GM18505 (cell line): ENCODE results near the gene THOC2.
"Not testable (repeated sequence)": the region's sequence is repeated elsewhere in the genome, so short reads cannot be mapped to it uniquely, and the experiment has no call there.

ENCODE experiments used
- ATAC-seq: cut with Tn5 transposase; IDR thresholded peaks from one replicate; pipeline ENCODE4 v1.9.1; 2021; ENCODE audit not compliant: unreplicated experiment
- POLR2A ChIP-seq: IDR thresholded peaks from 4 replicates; pipeline ENCODE4 v1.6.1; 2011; ENCODE audit warnings: borderline replicate concordance; ENCODE audit not compliant: insufficient read depth, insufficient read length; ENCODE audit errors: extremely low read depth

Gene THOC2

GRCh38 chrX:123720486-123720885, 12.4 kb downstream of the THOC2 start:
- TF ChIP-seq POLR2A: no peak
- no peak for ATAC-seq

GRCh38 chrX:123713841-123714240, 19.0 kb downstream of the THOC2 start:
- ATAC-seq: no peak
- TF ChIP-seq POLR2A: no peak

DNA sequence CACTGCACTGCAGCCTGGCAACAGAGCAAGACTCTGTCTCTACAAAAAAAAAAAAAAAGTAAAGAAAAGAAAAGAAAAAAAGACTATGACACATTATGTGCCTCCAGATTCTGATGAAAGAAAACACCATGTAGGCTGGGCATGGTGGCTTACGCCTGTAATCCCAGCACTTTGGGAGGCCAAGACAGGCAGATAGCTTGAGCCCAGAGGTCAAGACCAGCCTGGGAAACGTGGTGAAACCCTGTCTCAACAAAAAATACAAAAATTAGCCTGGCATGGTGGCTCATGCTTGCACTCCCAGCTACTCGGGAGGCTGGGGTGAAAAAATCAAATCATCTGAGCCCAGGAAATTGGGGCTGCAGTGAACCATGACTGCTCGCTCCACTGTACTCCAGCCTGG, 19.4 kb downstream of the THOC2 start:
- TF ChIP-seq POLR2A: no peak
- ATAC-seq: no peak

DNA sequence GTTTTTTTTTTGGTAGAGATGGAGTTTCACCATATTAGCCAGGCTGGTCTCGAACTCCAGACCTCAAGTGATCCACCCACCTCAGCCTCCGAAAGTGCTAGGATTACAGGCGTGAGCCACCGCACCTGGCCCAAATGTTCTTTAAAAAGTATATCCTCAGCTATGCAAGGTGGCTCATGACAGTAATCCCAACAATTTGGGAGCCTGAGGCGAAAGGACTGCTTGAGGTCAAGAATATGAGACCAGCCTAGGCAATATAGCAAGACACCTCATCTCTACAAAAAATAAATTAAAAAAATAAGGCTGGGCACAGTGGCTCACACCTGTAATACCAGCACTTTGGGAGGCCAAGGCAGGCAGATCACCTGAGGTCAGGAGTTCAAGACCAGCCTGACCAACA, 21.7 kb downstream of the THOC2 start:
- not testable (repeated sequence) for ATAC-seq

GRCh38 chrX:123704781-123705180, 28.1 kb downstream of the THOC2 start:
- no peak for TF ChIP-seq POLR2A
- ATAC-seq: no peak

GRCh38 chrX:123698979-123699520, 33.8 kb downstream of the THOC2 start:
- no peak for TF ChIP-seq POLR2A
- no peak for ATAC-seq

DNA sequence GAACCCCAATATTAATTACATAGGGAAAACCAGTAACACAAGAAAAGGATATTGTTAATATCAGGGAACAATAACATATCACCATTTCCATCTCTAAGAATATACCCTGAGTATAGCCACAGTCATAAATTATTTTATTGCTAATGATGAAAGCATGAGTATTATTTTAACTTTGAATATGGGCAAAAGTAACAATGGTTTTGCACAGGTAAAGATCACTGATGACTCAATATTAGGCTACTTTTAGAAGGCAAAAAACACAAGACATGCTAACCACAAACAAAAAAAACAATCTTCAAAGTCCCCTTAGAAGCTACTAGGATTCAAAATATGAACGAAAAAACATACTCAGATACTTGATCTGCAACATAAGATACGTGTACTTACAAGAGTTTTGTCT, 36.5 kb downstream of the THOC2 start:
- TF ChIP-seq POLR2A: no peak
- no peak for ATAC-seq

DNA sequence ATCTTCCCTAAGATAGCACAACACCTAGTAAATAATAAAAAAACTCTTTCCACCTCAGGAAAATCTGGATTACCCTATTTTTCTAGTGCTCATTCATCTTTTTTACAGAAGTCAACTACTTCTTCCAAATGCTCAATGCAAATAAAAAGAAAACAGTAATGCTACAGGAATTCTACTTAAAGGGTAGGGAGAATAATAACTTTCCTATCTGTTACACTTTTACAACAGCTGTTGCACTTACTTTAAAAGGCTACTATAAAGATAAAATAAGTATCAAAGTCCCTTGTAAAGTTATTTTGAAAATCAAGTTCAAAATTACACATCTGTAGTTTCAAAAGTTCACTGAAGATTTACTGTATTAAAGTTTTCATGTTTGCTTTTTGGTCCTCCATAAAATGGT, 37.6 kb downstream of the THOC2 start:
- ATAC-seq: no peak
- no peak for TF ChIP-seq POLR2A

- ATAC-seq: no peak
- TF ChIP-seq POLR2A: no peak
Measured at GRCh38 chrX:123691776-123692175, 41.1 kb downstream of the THOC2 start.

- TF ChIP-seq POLR2A: no peak
- ATAC-seq: no peak
Measured at GRCh38 chrX:123688524-123688923, 44.3 kb downstream of the THOC2 start.

DNA sequence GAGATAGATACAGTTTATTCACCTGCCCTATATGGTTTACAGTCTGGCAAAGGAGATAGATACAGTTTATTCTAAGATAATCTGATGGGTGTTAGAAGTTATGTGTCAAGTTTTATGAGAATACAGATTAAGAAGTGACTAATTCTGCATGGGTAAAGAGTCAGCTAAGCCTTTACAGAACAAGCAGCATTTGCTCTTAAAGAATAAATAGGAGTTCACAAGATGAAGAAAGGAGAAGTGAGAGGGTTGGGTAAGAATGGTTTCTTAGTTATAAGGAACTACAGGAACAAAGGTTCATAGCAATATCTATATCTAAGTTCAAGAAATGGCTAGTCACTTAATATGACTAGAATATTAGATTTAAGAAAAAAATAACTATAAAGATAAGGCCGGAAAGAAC, 47.6 kb downstream of the THOC2 start:
- no peak for ATAC-seq
- TF ChIP-seq POLR2A: no peak

GRCh38 chrX:123682186-123682585, 50.7 kb downstream of the THOC2 start:
- no peak for ATAC-seq
- no peak for TF ChIP-seq POLR2A

- ATAC-seq: not testable (repeated sequence)
Measured at GRCh38 chrX:123679733-123680460, 53.0 kb downstream of the THOC2 start.

DNA sequence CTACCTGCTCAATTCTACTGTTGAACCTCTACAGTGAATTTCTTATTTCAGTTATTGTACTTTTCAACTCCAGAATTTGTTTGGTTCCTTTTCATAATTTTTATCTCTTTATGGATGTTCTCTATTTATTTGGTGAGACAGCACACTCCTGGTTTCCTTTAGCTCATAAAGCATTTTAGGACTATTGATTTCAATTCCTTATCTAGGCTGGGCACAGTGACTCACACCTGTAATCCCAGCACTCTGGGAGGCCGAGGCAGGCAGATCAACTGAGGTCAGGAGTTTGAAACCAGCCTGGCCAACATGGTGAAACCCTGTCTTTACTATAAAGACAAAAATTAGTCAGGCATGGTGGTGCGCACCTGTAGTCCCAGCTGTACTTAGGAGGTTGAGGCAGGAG, 57.7 kb downstream of the THOC2 start:
- no peak for ATAC-seq
- no peak for TF ChIP-seq POLR2A

GRCh38 chrX:123673813-123674212, 59.0 kb downstream of the THOC2 start:
- ATAC-seq: no peak

More at GRCh38 chrX:123673813-123674212, 59.0 kb downstream of the THOC2 start:
- TF ChIP-seq POLR2A: no peak
